Ramos (cell line): Measurements from ENCODE around the gene ORM1.

Experiments
- in situ Hi-C: fragments of 300-500 bp; cut with MboI; formaldehyde crosslinking; loops from one replicate; pipeline ENCODE4 v1.14.3; 2022; ENCODE audit warnings: low sequenced_read_pairs; ENCODE audit not compliant: unreplicated experiment

The ORM1 gene

GRCh38 chr9:114302727-114303126, 20.2 kb upstream of the ORM1 start:
- in situ Hi-C loops = no loop called here

DNA sequence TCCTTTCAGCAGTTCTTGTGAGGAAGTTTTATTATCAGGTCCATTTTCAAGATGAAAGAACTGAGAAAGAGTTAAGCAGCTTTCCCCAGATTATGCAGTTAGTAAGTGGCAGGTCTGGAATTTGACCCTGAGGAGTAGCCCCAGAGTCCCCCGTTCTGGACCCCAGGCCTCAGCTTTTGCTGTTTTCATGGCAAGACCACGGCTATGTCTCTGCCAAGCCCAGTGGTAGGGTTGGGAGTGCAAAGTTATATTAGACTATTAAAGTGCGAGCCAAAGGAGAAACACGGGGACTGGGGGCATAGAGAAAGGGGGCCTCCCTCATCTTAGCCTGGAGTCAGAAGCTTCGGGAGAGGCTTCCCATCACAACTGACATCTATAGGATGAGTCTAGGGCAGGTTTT, 19.3 kb upstream of the ORM1 start:
- in situ Hi-C loops = no loop called here

- in situ Hi-C loops = no loop called here
Observed at GRCh38 chr9:114303977-114304376, 18.9 kb upstream of the ORM1 start.

DNA sequence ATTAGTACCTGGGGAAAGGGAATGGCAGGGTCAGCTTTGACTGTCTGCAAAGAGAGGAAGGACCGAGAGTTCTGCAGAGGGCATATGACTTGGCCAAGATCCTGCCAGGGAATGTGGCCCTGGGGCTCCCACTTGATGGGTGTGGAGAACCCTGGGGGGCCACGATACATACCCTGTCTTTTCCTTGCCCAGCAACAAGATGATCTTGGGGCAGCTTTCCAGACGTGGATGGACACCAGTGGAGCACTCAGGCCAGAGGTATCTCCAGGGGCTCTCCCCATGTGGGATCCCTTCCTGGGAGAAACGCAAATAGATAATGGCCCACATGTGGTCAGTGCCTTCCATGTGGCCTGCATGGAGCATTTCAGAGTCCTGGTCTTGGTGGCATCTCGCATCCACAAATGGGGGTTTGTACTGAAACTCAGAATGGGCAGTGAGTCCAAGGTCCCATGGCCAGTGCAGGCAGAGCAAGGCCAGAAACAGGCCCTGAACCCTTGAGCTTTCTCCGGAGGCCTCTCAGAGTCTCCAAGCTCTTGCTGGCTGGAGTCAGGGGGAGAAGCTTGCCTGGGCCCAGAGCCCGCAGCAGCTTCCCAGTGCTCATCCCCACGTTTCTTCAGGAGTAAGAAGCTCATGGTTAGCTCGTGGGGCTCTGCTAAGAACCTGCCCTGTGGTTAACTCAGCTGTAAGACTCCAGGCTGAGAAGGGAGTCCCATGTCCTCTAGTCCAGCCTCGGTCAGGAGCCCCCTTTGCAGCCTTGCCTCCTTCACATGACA, 18.3 kb upstream of the ORM1 start:
- in situ Hi-C loops = no loop called here

- in situ Hi-C loops = no loop called here
Observed at GRCh38 chr9:114307899-114308267, 15.0 kb upstream of the ORM1 start.

- in situ Hi-C loops = no loop called here
Observed at GRCh38 chr9:114308361-114308950, 14.4 kb upstream of the ORM1 start.

GRCh38 chr9:114309096-114309495, 13.8 kb upstream of the ORM1 start:
- in situ Hi-C loops = no loop called here

- in situ Hi-C loops = no loop called here
Observed at GRCh38 chr9:114310471-114311450, 12.1 kb upstream of the ORM1 start.

DNA sequence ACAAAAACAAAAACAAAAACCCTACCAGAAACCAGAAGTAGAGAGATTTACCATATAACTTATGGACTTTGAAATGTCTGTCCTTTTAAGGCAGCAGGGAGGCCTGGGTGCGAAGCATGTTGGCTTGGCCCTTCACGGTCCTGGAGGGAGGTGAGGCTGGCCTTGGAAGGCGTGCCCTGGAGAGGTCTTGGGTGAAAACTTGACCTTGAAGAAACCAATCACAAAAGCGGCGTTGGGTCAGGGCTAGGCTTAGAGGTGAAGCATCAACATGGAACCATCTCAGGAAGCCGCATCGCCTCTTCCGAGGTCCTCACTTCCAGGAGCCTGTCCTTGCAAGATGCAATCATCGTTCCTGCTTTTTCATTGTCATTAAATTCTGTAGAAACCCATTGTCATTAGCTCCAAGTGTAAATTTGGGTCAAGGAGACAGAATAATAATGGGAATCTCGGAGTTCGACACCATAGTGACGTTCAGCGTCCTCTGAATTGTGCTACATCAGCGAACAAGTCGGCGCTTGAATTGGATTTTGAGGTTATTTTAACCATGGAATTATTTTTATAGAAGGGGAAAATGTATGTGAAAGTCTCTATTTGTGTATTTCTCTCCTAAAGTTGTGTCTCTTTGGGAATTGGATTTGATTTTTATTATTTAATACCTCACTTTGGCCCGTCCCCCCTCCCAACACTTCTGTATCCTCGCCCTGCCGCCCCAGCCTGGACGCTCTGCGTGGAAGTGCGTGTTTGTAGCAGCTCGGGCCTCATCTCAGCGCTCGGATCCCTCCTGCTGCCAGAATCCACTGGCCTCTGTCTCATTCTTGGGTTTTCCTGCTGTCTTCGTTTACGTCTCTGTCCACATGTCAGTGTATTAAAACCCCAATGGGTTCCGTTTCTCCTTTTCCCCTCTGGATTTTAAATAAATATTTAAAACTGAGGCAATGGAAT, 11.1 kb upstream of the ORM1 start:
- in situ Hi-C loops = no loop called here

DNA sequence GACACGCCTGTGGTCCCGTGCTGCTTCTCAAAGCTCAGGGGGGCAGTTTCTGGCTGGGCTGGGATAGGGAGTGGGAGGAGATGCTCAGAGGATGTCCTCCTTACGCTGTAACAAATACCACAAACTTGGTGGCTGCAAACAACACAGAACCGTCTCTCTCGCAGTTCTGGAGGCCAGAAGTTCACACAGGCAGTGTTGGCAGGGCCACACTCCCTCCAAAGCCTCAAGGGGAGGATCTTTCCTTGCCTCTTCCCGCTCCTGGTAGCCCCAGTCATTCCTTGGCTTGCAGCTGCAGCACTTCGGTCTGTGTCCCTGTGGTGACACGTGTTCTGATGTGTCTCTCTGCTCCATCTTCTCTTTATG, 10.4 kb upstream of the ORM1 start:
- in situ Hi-C loops = no loop called here

GRCh38 chr9:114313186-114313585, 9.7 kb upstream of the ORM1 start:
- in situ Hi-C loops = no loop called here

DNA sequence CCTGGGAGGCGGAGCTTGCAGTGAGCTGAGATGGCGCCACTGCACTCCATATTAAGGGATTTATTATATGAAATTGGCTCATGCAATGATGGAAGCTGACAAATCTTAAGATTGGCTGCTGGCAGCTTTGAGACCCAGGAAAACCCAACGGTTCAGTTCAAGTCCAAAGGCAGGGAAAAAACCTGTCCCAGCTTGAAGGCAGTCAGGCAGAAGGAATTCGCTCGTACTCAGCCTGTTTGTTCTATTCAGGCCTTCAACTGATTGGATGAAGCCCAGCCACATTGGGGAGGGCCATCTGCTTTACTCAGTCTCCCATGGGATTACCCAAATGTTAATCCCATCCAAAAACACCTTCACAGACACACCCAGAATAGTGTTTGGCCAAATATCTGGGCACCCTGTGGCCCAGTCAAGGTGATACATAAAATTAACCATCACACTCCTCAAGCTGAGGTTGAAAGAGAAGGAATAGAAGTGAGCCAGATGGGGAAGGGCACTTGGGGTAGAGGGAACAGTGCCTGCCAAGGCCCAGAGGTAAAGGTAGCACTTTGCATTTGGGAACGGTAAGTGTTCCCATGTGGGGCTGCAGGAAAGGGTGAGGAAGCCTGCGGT, 8.5 kb upstream of the ORM1 start:
- in situ Hi-C loops = no loop called here

- in situ Hi-C loops = no loop called here
Observed at GRCh38 chr9:114314881-114315722, 7.8 kb upstream of the ORM1 start.

GRCh38 chr9:114315723-114316363, 7.1 kb upstream of the ORM1 start:
- in situ Hi-C loops = no loop called here

GRCh38 chr9:114316605-114317230, 6.2 kb upstream of the ORM1 start:
- in situ Hi-C loops = no loop called here

DNA sequence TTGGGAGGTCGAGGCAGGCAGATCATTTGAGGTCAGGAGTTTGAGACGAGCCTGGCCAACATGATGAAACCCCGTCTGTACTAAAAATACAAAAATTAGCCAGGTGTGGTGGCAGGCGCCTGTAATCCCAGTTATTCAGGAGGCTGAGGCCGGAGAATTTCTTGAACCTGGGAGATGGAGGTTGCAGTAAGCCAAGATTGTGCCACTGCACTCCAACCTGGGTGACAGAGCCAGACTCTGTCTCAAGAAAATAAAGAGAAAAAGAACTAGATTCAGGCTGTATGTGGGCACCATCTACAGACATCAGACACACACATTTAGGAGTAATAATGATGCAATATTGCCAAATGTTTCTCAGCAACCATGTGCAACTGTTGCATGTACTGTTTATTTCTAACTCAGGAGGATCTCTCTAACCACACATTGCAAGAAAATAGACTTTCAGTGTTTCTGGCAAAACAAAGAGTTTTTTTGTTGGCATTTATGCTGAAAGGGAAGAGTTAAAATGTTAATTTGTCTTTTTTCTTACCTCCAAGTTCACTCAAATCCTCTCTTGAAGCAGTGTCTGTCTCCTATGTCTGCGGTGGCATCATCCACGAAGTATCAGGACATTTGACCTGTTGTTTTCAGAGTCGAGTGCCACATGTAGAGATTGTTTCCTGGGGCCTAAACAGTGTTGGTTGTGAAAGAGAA, 5.1 kb upstream of the ORM1 start:
- in situ Hi-C loops = no loop called here

GRCh38 chr9:114318416-114318815, 4.5 kb upstream of the ORM1 start:
- in situ Hi-C loops = no loop called here
